CD8-positive, alpha-beta memory T cell (primary cell): ENCODE data around the gene DUOX1. TPM values are rescaled to one million over a fixed set of nuclear protein-coding genes. Genes with fewer than 3 reads are reported as not detected.

Source experiments
- CTCF ChIA-PET: fragments of 350-600 bp; sonication (Branson Sonifier 250); formaldehyde crosslinking; loops from one replicate; lab custom pipeline; 2021; ENCODE audit warnings: antibody characterized with exemption; lab: Charles Lee
- POLR2A ChIA-PET: fragments of 350-600 bp; sonication (Branson Sonifier 250); formaldehyde crosslinking; loops from one replicate; lab custom pipeline; 2021; ENCODE audit warnings: antibody characterized with exemption; lab: Charles Lee
- DNase-seq, 5 donors: peaks; one replicate each; pipeline versions ENCODE4 v3.0.0 to v3.0.0-alpha.2; 2020 to 2022; ENCODE audit warnings: mixed read lengths in 1 of 5
- H3K27ac ChIP-seq: one replicate; pipeline ENCODE4 v1.7.0; 2013; ENCODE audit warnings: low read depth, mild to moderate bottlenecking, low read length, moderate library complexity
- H3K27me3 ChIP-seq: 2 replicates; pipeline ENCODE4 v1.7.0; 2013; ENCODE audit warnings: low read length, mild to moderate bottlenecking; ENCODE audit not compliant: insufficient read depth, poor library complexity, severe bottlenecking
- H3K36me3 ChIP-seq: 2 replicates; pipeline ENCODE4 v1.7.0; 2013; ENCODE audit warnings: mild to moderate bottlenecking, low read length, moderate library complexity; ENCODE audit not compliant: insufficient read depth
- H3K4me1 ChIP-seq: 2 replicates; pipeline ENCODE4 v1.7.0; 2013; ENCODE audit warnings: mild to moderate bottlenecking, low read length, moderate library complexity; ENCODE audit not compliant: insufficient read depth
- H3K4me3 ChIP-seq: 2 replicates; pipeline ENCODE4 v1.7.0; 2013; ENCODE audit warnings: mild to moderate bottlenecking, low read length
- H3K9me3 ChIP-seq: 2 replicates; pipeline ENCODE4 v1.7.0; 2013; ENCODE audit warnings: mild to moderate bottlenecking, low read length
- H3K27ac Mint-ChIP-seq, 8 donors: one replicate each; pipeline ENCODE4 v1.8.0; 2020 to 2021; ENCODE audit warnings: mixed read lengths in 8 of 8, mild to moderate bottlenecking in 6 of 8, inconsistent platforms in 3 of 8, moderate library complexity in 3 of 8
- H3K27me3 Mint-ChIP-seq, 2 donors: one replicate each; pipeline ENCODE4 v1.8.0; 2020 to 2021; ENCODE audit warnings: mixed read lengths in 2 of 2, mild to moderate bottlenecking in 1 of 2, moderate library complexity in 1 of 2
- H3K36me3 Mint-ChIP-seq, 3 donors: one replicate each; pipeline ENCODE4 v1.8.0; 2020 to 2021; ENCODE audit warnings: mixed read lengths in 3 of 3, inconsistent platforms in 1 of 3, mild to moderate bottlenecking in 1 of 3
- H3K4me1 Mint-ChIP-seq, 3 donors: one replicate each; pipeline ENCODE4 v1.8.0; 2020 to 2021; ENCODE audit warnings: mixed read lengths in 3 of 3, inconsistent platforms in 1 of 3, mild to moderate bottlenecking in 1 of 3
- H3K4me3 Mint-ChIP-seq, 7 donors: one replicate each; pipeline ENCODE4 v1.8.0; 2020 to 2021; ENCODE audit warnings: mixed read lengths in 7 of 7, mild to moderate bottlenecking in 6 of 7, moderate library complexity in 4 of 7, inconsistent platforms in 2 of 7
- H3K9me3 Mint-ChIP-seq, 5 donors: one replicate each; pipeline ENCODE4 v1.8.0; 2020 to 2022; ENCODE audit warnings: mixed read lengths in 5 of 5, mild to moderate bottlenecking in 3 of 5, moderate library complexity in 2 of 5, inconsistent platforms in 1 of 5
- polyA plus RNA-seq: library from polyadenylated mRNA; unstranded; fragments of 300-500 nt; fragmentation: Illumina TruSeq; gene quantifications from one replicate; pipeline ENCODE4 v1.2.3, GENCODE V29; 2021
- total RNA-seq, 2 experiments: library from RNA; stranded (reverse); gene quantifications; one replicate each; pipeline ENCODE4 v1.2.3, GENCODE V29; 2021

Gene DUOX1
- total and polyA plus RNA-seq, 3 experiments from 2014 or later, result 0.11 to 1.2 TPM; not detected in 1

DNA sequence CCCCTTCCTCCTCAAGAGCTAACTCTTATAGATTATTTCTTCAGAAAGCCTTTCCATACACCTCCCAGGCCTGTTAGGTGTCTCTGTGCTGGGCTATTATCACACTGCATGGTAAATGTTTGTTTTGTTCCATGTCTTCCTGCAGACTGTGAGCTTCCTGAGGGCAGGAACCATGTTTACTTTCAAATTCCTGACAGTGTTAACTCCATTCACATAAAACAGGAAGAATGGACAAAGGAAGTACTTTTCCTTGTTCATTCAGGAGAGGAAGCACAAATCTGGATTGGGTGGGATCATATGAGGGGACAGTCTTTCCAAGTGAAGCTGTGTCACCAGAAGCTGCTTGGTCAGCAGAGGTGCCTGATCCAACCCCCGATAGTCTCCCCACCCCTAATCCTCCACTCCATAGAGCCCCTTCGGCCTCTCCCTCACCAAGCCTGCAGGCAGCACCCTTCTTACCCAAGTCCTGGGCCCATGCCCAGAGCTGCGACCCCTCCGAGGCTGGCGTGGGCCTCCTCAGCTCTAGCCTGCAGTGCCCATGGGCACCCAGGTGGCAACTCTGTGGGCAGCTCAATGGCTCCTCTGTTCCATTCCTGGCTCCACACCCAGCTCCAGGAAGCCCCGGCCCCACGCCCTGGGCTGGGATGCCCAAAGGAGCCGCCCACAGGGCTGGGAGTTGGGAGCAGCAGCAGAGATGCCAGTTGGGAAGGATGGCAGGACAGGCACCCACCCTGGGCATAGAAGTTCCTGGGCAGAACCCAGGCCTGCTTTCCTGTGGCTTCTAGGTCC lies 51.0 kb downstream of the DUOX1 start:
- Mint-ChIP-seq H3K36me3 (no peaks in the 10 kb centered on the region), H3K27ac (peak overlapping the region; percentile 17 to 96 (median 56)), H3K4me1 (peaks cover 11 to 18% (median 15%) of the 10 kb centered on the region in 3 donors), H3K9me3 (no peaks in the 10 kb centered on the region), H3K4me3 (peak overlapping the region in 3 of 7 donors; percentile 20 to 65 (median 54)), H3K27me3 (no peaks in the 10 kb centered on the region)
- CTCF ChIA-PET, result interaction anchor here (0.8 to 3.8 kb wide), 10 partner anchors 9 to 219 kb away, joined by 3 to 19 read pairs (median 6); no protein-coding TSS in a partner anchor
- Histone ChIP-seq H3K9me3 (no peaks in the 10 kb centered on the region), H3K4me1 (peaks cover 7% of the 10 kb centered on the region), H3K4me3 (no peak overlapping the region), H3K27me3 (no peaks in the 10 kb centered on the region), H3K36me3 (no peaks in the 10 kb centered on the region), H3K27ac (no peak overlapping the region)
- no peak for DNase-seq
- POLR2A ChIA-PET, result interaction anchor here (1.3 kb wide), 1 partner anchor 13 kb away, joined by 4 read pairs; no protein-coding TSS in a partner anchor

- Mint-ChIP-seq H3K36me3 (no peaks in the 10 kb centered on the region), H3K4me1 (peaks cover 12 to 23% (median 15%) of the 10 kb centered on the region in 3 donors), H3K9me3 (no peaks in the 10 kb centered on the region), H3K4me3 (peak overlapping the region in 1 of 7 donors; percentile 13), H3K27me3 (no peaks in the 10 kb centered on the region), H3K27ac (peak overlapping the region in 3 of 8 donors; percentile 20 to 73 (median 73))
- no peaks in the 10 kb centered on the region for H3K9me3 ChIP-seq
- no peaks in the 10 kb centered on the region for H3K36me3 ChIP-seq
- no peaks in the 10 kb centered on the region for H3K27me3 ChIP-seq
- DNase-seq, result no peak
- H3K27ac ChIP-seq, result no peak overlapping the region
- ChIA-PET POLR2A (no interaction called here), CTCF (interaction anchor here (0.7 to 3.8 kb wide), 6 partner anchors 14 to 218 kb away, joined by 3 to 19 read pairs (median 8); no protein-coding TSS in a partner anchor)
- H3K4me1 ChIP-seq, result peaks cover 7% of the 10 kb centered on the region
- no peak overlapping the region for H3K4me3 ChIP-seq
Observed at GRCh38 chr15:45181491-45182285, 51.9 kb downstream of the DUOX1 start.

DNA sequence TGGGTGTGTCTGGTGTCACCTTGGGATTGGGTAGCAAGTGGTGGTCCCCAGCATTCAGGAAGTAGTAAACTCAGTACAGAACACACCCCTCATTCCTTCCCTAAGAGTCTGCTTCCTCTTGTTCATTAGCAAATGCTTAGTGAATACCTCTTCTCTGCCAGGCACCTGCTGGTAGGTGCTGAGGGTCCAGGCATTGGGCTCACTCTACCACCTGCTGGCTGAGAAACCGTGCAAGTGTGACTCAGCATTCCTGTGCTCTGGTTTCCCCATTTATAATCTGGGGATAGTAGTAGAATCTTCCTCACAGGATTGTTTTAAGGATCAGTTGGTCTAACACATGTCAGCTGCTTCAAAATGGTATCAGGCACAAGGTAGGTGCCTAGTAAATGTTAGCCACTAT lies 53.2 kb downstream of the DUOX1 start:
- Mint-ChIP-seq H3K36me3 (peaks cover 0 to 1% (median 0%) of the 10 kb centered on the region in 3 donors), H3K4me3 (no peak overlapping the region), H3K4me1 (peaks cover 17 to 28% (median 21%) of the 10 kb centered on the region in 3 donors), H3K9me3 (no peaks in the 10 kb centered on the region), H3K27ac (no peak overlapping the region), H3K27me3 (peaks cover 0 to 2% of the 10 kb centered on the region in 2 donors)
- H3K4me1 ChIP-seq, result peaks cover 7% of the 10 kb centered on the region
- H3K4me3 ChIP-seq, result no peak overlapping the region
- H3K9me3 ChIP-seq, result no peaks in the 10 kb centered on the region
- POLR2A ChIA-PET, result interaction anchor here (0.8 kb wide), 1 partner anchor 34 kb away, joined by 5 read pairs; no protein-coding TSS in a partner anchor
- H3K27ac ChIP-seq, result no peak overlapping the region
- no peaks in the 10 kb centered on the region for H3K27me3 ChIP-seq
- CTCF ChIA-PET, result interaction anchor here (1.0 kb wide), 1 partner anchor 15 kb away, joined by 3 read pairs; no protein-coding TSS in a partner anchor
- DNase-seq, result peak in 1 of 5 donors; percentile 26
- no peaks in the 10 kb centered on the region for H3K36me3 ChIP-seq

GRCh38 chr15:45183511-45183910 lies 53.7 kb downstream of the DUOX1 start:
- Histone ChIP-seq H3K36me3 (no peaks in the 10 kb centered on the region), H3K27me3 (no peaks in the 10 kb centered on the region), H3K27ac (no peak overlapping the region), H3K9me3 (no peaks in the 10 kb centered on the region), H3K4me1 (peaks cover 12% of the 10 kb centered on the region), H3K4me3 (no peak overlapping the region)
- Mint-ChIP-seq H3K9me3 (no peaks in the 10 kb centered on the region), H3K4me3 (peak overlapping the region in 1 of 7 donors; percentile 38), H3K27me3 (peaks cover 0 to 7% of the 10 kb centered on the region in 2 donors), H3K4me1 (peaks cover 22 to 33% (median 24%) of the 10 kb centered on the region in 3 donors), H3K36me3 (peaks cover 0 to 3% (median 0%) of the 10 kb centered on the region in 3 donors), H3K27ac (peak overlapping the region in 1 of 8 donors; percentile 5)
- peak in 1 of 5 donors; percentile 17 for DNase-seq
- ChIA-PET CTCF (interaction anchor here (1.0 kb wide), 1 partner anchor 16 kb away, joined by 3 read pairs; no protein-coding TSS in a partner anchor), POLR2A (interaction anchor here (0.8 kb wide), 1 partner anchor 33 kb away, joined by 5 read pairs; no protein-coding TSS in a partner anchor)

- H3K36me3 Mint-ChIP-seq, result peaks cover 0 to 4% (median 0%) of the 10 kb centered on the region in 3 donors
- no peaks in the 10 kb centered on the region for H3K9me3 Mint-ChIP-seq
- H3K27me3 ChIP-seq, result no peaks in the 10 kb centered on the region
- DNase-seq, result peak in 1 of 5 donors; percentile 25
- H3K27ac Mint-ChIP-seq, result peak overlapping the region in 1 of 8 donors; percentile 16
- ChIA-PET CTCF (interaction anchor here (1.2 kb wide), 1 partner anchor 429 kb away, joined by 3 read pairs; no protein-coding TSS in a partner anchor), POLR2A (interaction anchor here (1.0 kb wide), 1 partner anchor 16 kb away, joined by 3 read pairs; no protein-coding TSS in a partner anchor)
- H3K9me3 ChIP-seq, result no peaks in the 10 kb centered on the region
- H3K27me3 Mint-ChIP-seq, result peaks cover 0 to 9% of the 10 kb centered on the region in 2 donors
- H3K36me3 ChIP-seq, result no peaks in the 10 kb centered on the region
- peak overlapping the region in 1 of 7 donors; percentile 85 for H3K4me3 Mint-ChIP-seq
- peaks cover 18% of the 10 kb centered on the region for H3K4me1 ChIP-seq
- no peak overlapping the region for H3K4me3 ChIP-seq
- peaks cover 26 to 36% (median 26%) of the 10 kb centered on the region in 3 donors for H3K4me1 Mint-ChIP-seq
- no peak overlapping the region for H3K27ac ChIP-seq
Observed at GRCh38 chr15:45184562-45185041, 54.8 kb downstream of the DUOX1 start.

DNA sequence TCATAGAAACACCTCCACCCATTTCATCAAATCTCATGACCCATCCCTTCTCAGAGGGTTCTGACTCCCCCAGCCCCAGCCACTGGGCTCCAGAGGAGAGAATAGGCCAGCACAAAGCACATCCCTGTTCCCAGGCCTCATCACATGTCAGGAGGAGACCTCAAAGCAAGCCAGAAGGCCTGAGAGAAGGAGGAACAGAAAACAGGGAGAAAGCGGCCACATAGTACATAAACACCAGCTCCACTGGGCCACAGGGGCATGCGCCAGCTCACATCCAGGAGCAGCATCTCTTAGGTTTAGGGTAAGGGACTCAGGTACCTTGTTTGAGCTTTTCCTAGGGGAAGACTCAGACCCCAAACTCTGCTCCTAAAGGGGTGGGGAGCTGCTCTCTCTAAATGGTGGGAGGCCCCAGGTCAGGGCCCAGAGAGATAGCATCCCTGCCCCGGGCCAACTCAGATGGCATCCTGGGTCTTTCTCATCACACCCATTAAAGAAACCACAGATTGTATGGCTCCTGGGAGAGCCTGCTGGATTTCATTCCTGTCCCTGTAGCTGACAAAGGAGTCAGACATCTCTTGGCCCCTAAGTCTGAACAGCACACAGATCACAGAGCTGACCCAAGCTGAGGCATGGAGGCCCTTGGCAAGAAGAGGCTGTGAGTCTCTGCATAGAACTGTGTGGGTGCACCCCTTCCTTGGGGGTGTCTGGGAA lies 55.4 kb downstream of the DUOX1 start:
- peak overlapping the region in 5 of 8 donors; percentile 11 to 64 (median 19) for H3K27ac Mint-ChIP-seq
- POLR2A ChIA-PET, result interaction anchor here (1.0 kb wide), 1 partner anchor 15 kb away, joined by 3 read pairs; no protein-coding TSS in a partner anchor
- H3K9me3 Mint-ChIP-seq, result no peaks in the 10 kb centered on the region
- Histone ChIP-seq H3K4me1 (peaks cover 18% of the 10 kb centered on the region), H3K27me3 (no peaks in the 10 kb centered on the region), H3K9me3 (no peaks in the 10 kb centered on the region), H3K36me3 (no peaks in the 10 kb centered on the region), H3K4me3 (no peak overlapping the region), H3K27ac (no peak overlapping the region)
- peaks cover 0 to 4% (median 0%) of the 10 kb centered on the region in 3 donors for H3K36me3 Mint-ChIP-seq
- H3K27me3 Mint-ChIP-seq, result peaks cover 4 to 10% of the 10 kb centered on the region in 2 donors
- peak overlapping the region in 4 of 7 donors; percentile 30 to 86 (median 74) for H3K4me3 Mint-ChIP-seq
- CTCF ChIA-PET, result interaction anchor here (0.8 to 2.0 kb wide), 3 partner anchors 17 to 429 kb away, joined by 3 to 13 read pairs (median 4); no protein-coding TSS in a partner anchor
- peaks cover 20 to 30% (median 21%) of the 10 kb centered on the region in 3 donors for H3K4me1 Mint-ChIP-seq
- peak in 1 of 5 donors; percentile 30 for DNase-seq
